PFSK-1 (cell line): ENCODE results near the gene GALNT18.

ENCODE experiments used
- POLR2AphosphoS5 ChIP-seq: IDR thresholded peaks from 2 replicates; pipeline ENCODE4 v1.6.1; 2012; ENCODE audit warnings: low read depth, mild to moderate bottlenecking, control low read depth, low read length, moderate library complexity
- SIN3A ChIP-seq: IDR thresholded peaks from 2 replicates; pipeline ENCODE4 v1.6.1; 2012; ENCODE audit warnings: mild to moderate bottlenecking, low read length, moderate library complexity, borderline replicate concordance; ENCODE audit not compliant: insufficient read depth

GRCh38 chr11:11420899-11421285, 200.9 kb downstream of the GALNT18 start:
- TF ChIP-seq POLR2AphosphoS5 (no peak), SIN3A (no peak)
